SK-N-SH (cell line): ENCODE measurements around the gene DNASE2. TPM values are rescaled to one million over a fixed set of nuclear protein-coding genes. Genes with fewer than 3 reads are reported as not detected.

ENCODE experiments used
- CTCF ChIA-PET: fragments of 300-600, 350-600 bp; formaldehyde crosslinking; extraction: SDS; loops from one replicate; lab custom pipeline; 2021; lab: Yijun Ruan, JAX
- POLR2A ChIA-PET: fragments of 350-600 bp; sonication (Branson Sonifier 250); formaldehyde crosslinking; extraction: SDS; loops from one replicate; lab custom pipeline; 2020; ENCODE audit warnings: antibody characterized with exemption, inconsistent platforms; lab: Yijun Ruan, JAX
- DNase-seq: peaks from one replicate; pipeline ENCODE4 v3.0.0; 2012
- H2AFZ ChIP-seq: fragments of 200-600 bp; sonication (generic); 2 replicates; pipeline ENCODE4 v1.8.1; 2016; ENCODE audit warnings: antibody characterized with exemption, mild to moderate bottlenecking, low read depth
- H3F3A ChIP-seq: fragments of 200-600 bp; sonication (generic); replicated peaks from 2 replicates; pipeline ENCODE3; 2016; ENCODE audit warnings: antibody characterized with exemption, mild to moderate bottlenecking; ENCODE audit not compliant: insufficient read depth
- H3K27ac ChIP-seq, 2 experiments: fragments of 200-500 bp in 1 of 2; fragments of 200-600 bp in 1 of 2; sonication (Bioruptor generic) in 1 of 2; sonication (generic), shearing (Covaris generic) in 1 of 2; 2 replicates each; pipeline versions ENCODE4 v1.5.1 to v1.6.1; 2014 to 2016; ENCODE audit warnings: low read depth in 2 of 2, inconsistent platforms in 1 of 2, low read length in 1 of 2, mild to moderate bottlenecking in 1 of 2, mixed read lengths in 1 of 2
- H3K27me3 ChIP-seq: fragments of 200-600 bp; sonication (generic), shearing (Covaris generic); 2 replicates; pipeline ENCODE4 v1.6.1; 2016; ENCODE audit warnings: mixed run types; ENCODE audit not compliant: insufficient read depth
- H3K36me3 ChIP-seq, 2 experiments: fragments of 200-500 bp in 1 of 2; fragments of 200-600 bp in 1 of 2; sonication (Bioruptor generic) in 1 of 2; sonication (generic) in 1 of 2; replicated peaks in 1 of 2; 2 replicates each; pipeline versions ENCODE3 to v1.5.1; 2014 to 2016; ENCODE audit warnings: low read length in 1 of 2, mild to moderate bottlenecking in 1 of 2; ENCODE audit not compliant: insufficient read depth in 2 of 2, control insufficient read depth in 1 of 2
- H3K4me1 ChIP-seq, 2 experiments: fragments of 200-500 bp in 1 of 2; fragments of 200-600 bp in 1 of 2; sonication (Bioruptor generic) in 1 of 2; sonication (generic), shearing (Covaris generic) in 1 of 2; 2 replicates each; pipeline versions ENCODE4 v1.5.1 to v1.6.1; 2014 to 2016; ENCODE audit warnings: low read depth in 1 of 2, low read length in 1 of 2, mixed run types in 1 of 2; ENCODE audit not compliant: insufficient read depth in 2 of 2, control insufficient read depth in 1 of 2
- H3K4me2 ChIP-seq: fragments of 200-600 bp; sonication (generic), shearing (Covaris generic); 2 replicates; pipeline ENCODE4 v1.6.1; 2017; ENCODE audit warnings: mixed run types
- H3K4me3 ChIP-seq, 2 experiments: fragments of 200-500 bp in 1 of 2; fragments of 200-600 bp in 1 of 2; sonication (Bioruptor generic) in 1 of 2; sonication (generic), shearing (Covaris generic) in 1 of 2; 2 replicates each; pipeline versions ENCODE4 v1.5.1 to v1.8.1; 2014 to 2016; ENCODE audit warnings: low read depth in 2 of 2, inconsistent platforms in 1 of 2, low read length in 1 of 2, mild to moderate bottlenecking in 1 of 2, mixed read lengths in 1 of 2, moderate library complexity in 1 of 2
- H3K79me2 ChIP-seq: fragments of 200-600 bp; sonication (generic); 2 replicates; pipeline ENCODE4 v1.8.1; 2017; ENCODE audit warnings: mild to moderate bottlenecking; ENCODE audit not compliant: insufficient read depth
- H3K9ac ChIP-seq: fragments of 200-600 bp; sonication (generic); 2 replicates; pipeline ENCODE4 v1.6.1; 2017; ENCODE audit warnings: mixed run types
- H3K9me2 ChIP-seq: fragments of 200-600 bp; sonication (generic); 2 replicates; pipeline ENCODE4 v1.6.1; 2017; ENCODE audit warnings: mixed run types
- H3K9me3 ChIP-seq: fragments of 200-600 bp; sonication (generic); 2 replicates; pipeline ENCODE4 v1.6.1; 2017; ENCODE audit warnings: mixed run types, mild to moderate bottlenecking, moderate library complexity
- H4K20me1 ChIP-seq: fragments of 200-600 bp; sonication (generic); 2 replicates; pipeline ENCODE4 v1.6.1; 2017; ENCODE audit warnings: mild to moderate bottlenecking, mixed run types; ENCODE audit not compliant: insufficient read depth
- ELF1 ChIP-seq: IDR thresholded peaks from 2 replicates; pipeline ENCODE4 v1.4.0; 2012
- FOSL2 ChIP-seq: IDR thresholded peaks from 2 replicates; pipeline ENCODE4 v1.4.0; 2012; ENCODE audit warnings: low read depth, mild to moderate bottlenecking, moderate library complexity, borderline replicate concordance
- FOXM1 ChIP-seq: IDR thresholded peaks from 2 replicates; pipeline ENCODE4 v1.4.0; 2012; ENCODE audit warnings: low read depth, mild to moderate bottlenecking
- MEF2A ChIP-seq: IDR thresholded peaks from 2 replicates; pipeline ENCODE4 v1.4.0; 2012; ENCODE audit warnings: low read depth, borderline replicate concordance
- MXI1 ChIP-seq: IDR thresholded peaks from 2 replicates; pipeline ENCODE4 v1.6.1; 2012; ENCODE audit warnings: mild to moderate bottlenecking, low read depth, low read length, improper control_type of control experiment
- NFIC ChIP-seq: IDR thresholded peaks from 2 replicates; pipeline ENCODE4 v1.4.0; 2012; ENCODE audit warnings: borderline replicate concordance
- NRF1 ChIP-seq: IDR thresholded peaks from 2 replicates; pipeline ENCODE4 v1.6.1; 2012; ENCODE audit warnings: low read depth, mild to moderate bottlenecking, low read length
- RAD21 ChIP-seq: IDR thresholded peaks from 2 replicates; pipeline ENCODE4 v1.6.1; 2012; ENCODE audit warnings: mild to moderate bottlenecking, low read length
- RFX5 ChIP-seq: IDR thresholded peaks from 2 replicates; pipeline ENCODE4 v1.6.1; 2012; ENCODE audit warnings: mild to moderate bottlenecking, improper control_type of control experiment, low read length
- RXRA ChIP-seq: IDR thresholded peaks from 2 replicates; pipeline ENCODE4 v1.4.0; 2012; ENCODE audit warnings: low read depth, mild to moderate bottlenecking, borderline replicate concordance
- SIN3A ChIP-seq: IDR thresholded peaks from 2 replicates; pipeline ENCODE4 v1.6.1; 2012; ENCODE audit warnings: low read depth, mild to moderate bottlenecking, low read length, moderate library complexity, borderline replicate concordance
- TCF12 ChIP-seq: IDR thresholded peaks from 2 replicates; pipeline ENCODE4 v1.4.0; 2012
- TEAD4 ChIP-seq: IDR thresholded peaks from 2 replicates; pipeline ENCODE4 v1.4.0; 2012; ENCODE audit warnings: mild to moderate bottlenecking, borderline replicate concordance; ENCODE audit not compliant: insufficient read depth
- YY1 ChIP-seq: IDR thresholded peaks from 2 replicates; pipeline ENCODE4 v1.4.0; 2012; ENCODE audit warnings: low read depth, mild to moderate bottlenecking
- WGBS: methylation state at CpG from one replicate; pipeline ENCODE4 v1.1.6; 2017; ENCODE audit warnings: low lambda C conversion rate; 5-methylcytosine and 5-hydroxymethylcytosine counted together
- polyA plus RNA-seq, 3 experiments: library from polyadenylated mRNA; depleted of rRNA; stranded (reverse); fragments of >200 nt; gene quantifications; 2 replicates each; pipeline ENCODE4 v1.2.3, GENCODE V29; 2012
- TF ChIP-seq, protein P1 (sequence below): IDR thresholded peaks from 2 replicates; pipeline ENCODE4; 2012
- TF ChIP-seq, protein P2 (sequence below): fragments of 200-600 bp; sonication (generic); IDR thresholded peaks from 2 replicates; pipeline ENCODE4 v1.6.1; 2017; ENCODE audit warnings: antibody characterized with exemption, mild to moderate bottlenecking, moderate library complexity
- TF ChIP-seq, protein P3 (sequence below): IDR thresholded peaks from 2 replicates; pipeline ENCODE4 v1.4.0; 2012; ENCODE audit warnings: low read depth, borderline replicate concordance

Gene DNASE2
- polyA plus RNA-seq, 1 of the 3 experiments (the other 2 are of a cell fraction), result 29.8 TPM

DNA sequence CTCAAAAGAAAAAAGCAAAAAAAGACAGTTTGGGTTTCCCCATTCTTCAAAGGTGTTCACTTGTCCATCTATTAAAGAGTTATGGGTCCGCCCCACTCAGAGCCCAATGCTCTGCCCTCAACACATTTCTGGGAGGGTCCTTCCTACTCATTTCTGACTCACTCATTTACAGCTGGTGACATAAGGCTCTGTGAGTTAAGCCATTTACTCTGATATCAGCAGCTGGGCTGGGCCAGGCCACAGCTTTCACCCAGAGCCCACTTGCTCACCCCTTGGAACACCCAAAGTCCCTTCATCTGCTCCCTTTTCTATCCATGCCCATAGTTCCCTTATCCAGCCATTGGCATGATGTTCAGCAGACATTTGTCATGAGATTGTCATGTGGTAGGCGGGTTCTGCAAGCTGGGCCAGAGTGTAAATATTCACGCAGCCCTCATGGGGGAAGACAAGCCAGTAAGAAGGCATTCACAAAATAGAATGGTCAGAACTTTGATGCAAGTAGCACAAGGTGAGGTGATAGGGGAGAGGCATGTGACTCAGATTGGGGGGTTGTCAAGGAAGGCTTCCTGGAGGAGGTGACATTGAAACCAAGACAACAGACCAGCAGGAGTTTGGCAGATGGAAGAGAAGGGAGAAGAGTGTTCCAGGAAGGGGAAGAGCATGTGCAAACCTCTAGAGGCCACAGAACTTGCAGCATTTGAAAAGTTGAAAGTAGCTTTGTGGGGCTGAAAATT is 37.1 kb downstream of the DNASE2 start:
- Histone ChIP-seq H3F3A (peaks cover 12% of the 10 kb centered on the region), H3K36me3 (no peaks in the 10 kb centered on the region)
- CTCF ChIA-PET, result interaction anchor here (0.6 to 1.2 kb wide), 2 partner anchors 36 to 41 kb away, joined by 3 read pairs; no protein-coding TSS in a partner anchor
- TF ChIP-seq MEF2A (no peak), TCF12 (no peak), MXI1 (no peak), TEAD4 (no peak), NRF1 (no peak), YY1 (no peak), RFX5 (no peak), SIN3A (no peak), FOXM1 (no peak), RXRA (no peak), ELF1 (no peak), NFIC (no peak), RAD21 (no peak), FOSL2 (no peak)
- TF ChIP-seq, protein P1, sequence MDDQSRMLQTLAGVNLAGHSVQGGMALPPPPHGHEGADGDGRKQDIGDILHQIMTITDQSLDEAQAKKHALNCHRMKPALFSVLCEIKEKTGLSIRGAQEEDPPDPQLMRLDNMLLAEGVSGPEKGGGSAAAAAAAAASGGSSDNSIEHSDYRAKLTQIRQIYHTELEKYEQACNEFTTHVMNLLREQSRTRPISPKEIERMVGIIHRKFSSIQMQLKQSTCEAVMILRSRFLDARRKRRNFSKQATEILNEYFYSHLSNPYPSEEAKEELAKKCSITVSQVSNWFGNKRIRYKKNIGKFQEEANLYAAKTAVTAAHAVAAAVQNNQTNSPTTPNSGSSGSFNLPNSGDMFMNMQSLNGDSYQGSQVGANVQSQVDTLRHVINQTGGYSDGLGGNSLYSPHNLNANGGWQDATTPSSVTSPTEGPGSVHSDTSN, result no peak
- TF ChIP-seq, protein P2, sequence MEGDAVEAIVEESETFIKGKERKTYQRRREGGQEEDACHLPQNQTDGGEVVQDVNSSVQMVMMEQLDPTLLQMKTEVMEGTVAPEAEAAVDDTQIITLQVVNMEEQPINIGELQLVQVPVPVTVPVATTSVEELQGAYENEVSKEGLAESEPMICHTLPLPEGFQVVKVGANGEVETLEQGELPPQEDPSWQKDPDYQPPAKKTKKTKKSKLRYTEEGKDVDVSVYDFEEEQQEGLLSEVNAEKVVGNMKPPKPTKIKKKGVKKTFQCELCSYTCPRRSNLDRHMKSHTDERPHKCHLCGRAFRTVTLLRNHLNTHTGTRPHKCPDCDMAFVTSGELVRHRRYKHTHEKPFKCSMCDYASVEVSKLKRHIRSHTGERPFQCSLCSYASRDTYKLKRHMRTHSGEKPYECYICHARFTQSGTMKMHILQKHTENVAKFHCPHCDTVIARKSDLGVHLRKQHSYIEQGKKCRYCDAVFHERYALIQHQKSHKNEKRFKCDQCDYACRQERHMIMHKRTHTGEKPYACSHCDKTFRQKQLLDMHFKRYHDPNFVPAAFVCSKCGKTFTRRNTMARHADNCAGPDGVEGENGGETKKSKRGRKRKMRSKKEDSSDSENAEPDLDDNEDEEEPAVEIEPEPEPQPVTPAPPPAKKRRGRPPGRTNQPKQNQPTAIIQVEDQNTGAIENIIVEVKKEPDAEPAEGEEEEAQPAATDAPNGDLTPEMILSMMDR, result no peak
- TF ChIP-seq, protein P3, sequence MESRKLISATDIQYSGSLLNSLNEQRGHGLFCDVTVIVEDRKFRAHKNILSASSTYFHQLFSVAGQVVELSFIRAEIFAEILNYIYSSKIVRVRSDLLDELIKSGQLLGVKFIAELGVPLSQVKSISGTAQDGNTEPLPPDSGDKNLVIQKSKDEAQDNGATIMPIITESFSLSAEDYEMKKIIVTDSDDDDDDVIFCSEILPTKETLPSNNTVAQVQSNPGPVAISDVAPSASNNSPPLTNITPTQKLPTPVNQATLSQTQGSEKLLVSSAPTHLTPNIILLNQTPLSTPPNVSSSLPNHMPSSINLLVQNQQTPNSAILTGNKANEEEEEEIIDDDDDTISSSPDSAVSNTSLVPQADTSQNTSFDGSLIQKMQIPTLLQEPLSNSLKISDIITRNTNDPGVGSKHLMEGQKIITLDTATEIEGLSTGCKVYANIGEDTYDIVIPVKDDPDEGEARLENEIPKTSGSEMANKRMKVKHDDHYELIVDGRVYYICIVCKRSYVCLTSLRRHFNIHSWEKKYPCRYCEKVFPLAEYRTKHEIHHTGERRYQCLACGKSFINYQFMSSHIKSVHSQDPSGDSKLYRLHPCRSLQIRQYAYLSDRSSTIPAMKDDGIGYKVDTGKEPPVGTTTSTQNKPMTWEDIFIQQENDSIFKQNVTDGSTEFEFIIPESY, result no peak
- TF ChIP-seq, all 33 proteins: peak for 0
- no peaks in the 10 kb centered on the region for H3K9me2 ChIP-seq
- H3K27ac ChIP-seq, result no peak overlapping the region
- no peak overlapping the region for H3K4me3 ChIP-seq
- no peaks in the 10 kb centered on the region for H3K27me3 ChIP-seq
- no peak overlapping the region for H2AFZ ChIP-seq
- POLR2A ChIA-PET, result no interaction called here
- H3K9ac ChIP-seq, result no peak overlapping the region
- 90% methylated on average over 3 of the region's 3 CpGs for WGBS
- no peak overlapping the region for H3K4me2 ChIP-seq
- no peaks in the 10 kb centered on the region for H4K20me1 ChIP-seq
- H3K79me2 ChIP-seq, result no peaks in the 10 kb centered on the region
- no peaks in the 10 kb centered on the region for H3K9me3 ChIP-seq
- DNase-seq, result no peak
- H3K4me1 ChIP-seq, result peaks cover 0 to 25% of the 10 kb centered on the region in 2 experiments; a peak in 1 of 4 replicates
